ELF-1 (cell line): ENCODE results near the gene VPS8.

Experiments
- DNase-seq: peaks from one replicate; pipeline ENCODE4 v3.0.0-alpha.2; 2016; ENCODE audit warnings: low read depth, low spot score

VPS8 gene

GRCh38 chr3:184810146-184810545, 1.8 kb upstream of the VPS8 start:
- DNase-seq: no peak

GRCh38 chr3:184811034-184811433, 932 bp upstream of the VPS8 start:
- DNase-seq: no peak

DNA sequence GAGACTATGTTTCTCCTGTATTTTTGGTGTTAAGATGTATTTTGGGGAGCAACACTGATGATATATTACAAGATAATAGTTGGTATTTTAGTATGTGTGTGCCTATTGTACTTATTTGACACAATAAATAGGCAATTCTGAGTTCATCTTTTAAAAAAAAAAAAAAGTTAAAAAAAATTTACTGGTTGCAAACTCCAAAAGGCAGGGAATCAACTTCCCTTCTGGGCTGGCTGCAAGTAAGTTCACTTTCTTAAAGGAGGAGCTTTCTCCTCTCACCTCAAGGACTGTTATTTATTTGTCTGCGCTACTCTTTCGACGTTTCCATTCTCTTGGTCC, 335 bp upstream of the VPS8 start:
- DNase-seq: no peak

DNA sequence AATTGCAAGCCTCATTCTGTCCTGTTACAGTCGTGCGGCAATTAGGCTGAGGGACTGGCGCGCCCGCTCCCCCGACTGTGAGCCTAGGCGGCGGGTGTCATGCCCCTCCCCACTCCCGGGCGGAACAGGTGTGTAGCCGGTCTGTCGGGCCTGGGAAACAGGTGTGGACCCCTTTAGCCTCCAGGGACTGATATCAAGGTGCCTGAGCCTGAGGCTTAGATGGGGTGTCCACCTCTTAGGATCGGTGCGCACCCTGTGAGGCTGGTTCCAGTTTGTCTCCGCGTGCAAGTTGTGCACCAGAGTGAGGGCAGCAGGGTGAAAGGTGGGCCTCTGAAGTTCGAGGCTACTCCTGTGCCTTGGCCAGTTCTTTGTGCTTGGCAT, 686 bp downstream of the VPS8 start:
- peak; percentile 30 for DNase-seq

- DNase-seq: no peak
Observed at GRCh38 chr3:184813357-184813756, 1.4 kb downstream of the VPS8 start.

- no peak for DNase-seq
Observed at GRCh38 chr3:184814214-184814613, 2.2 kb downstream of the VPS8 start.

DNA sequence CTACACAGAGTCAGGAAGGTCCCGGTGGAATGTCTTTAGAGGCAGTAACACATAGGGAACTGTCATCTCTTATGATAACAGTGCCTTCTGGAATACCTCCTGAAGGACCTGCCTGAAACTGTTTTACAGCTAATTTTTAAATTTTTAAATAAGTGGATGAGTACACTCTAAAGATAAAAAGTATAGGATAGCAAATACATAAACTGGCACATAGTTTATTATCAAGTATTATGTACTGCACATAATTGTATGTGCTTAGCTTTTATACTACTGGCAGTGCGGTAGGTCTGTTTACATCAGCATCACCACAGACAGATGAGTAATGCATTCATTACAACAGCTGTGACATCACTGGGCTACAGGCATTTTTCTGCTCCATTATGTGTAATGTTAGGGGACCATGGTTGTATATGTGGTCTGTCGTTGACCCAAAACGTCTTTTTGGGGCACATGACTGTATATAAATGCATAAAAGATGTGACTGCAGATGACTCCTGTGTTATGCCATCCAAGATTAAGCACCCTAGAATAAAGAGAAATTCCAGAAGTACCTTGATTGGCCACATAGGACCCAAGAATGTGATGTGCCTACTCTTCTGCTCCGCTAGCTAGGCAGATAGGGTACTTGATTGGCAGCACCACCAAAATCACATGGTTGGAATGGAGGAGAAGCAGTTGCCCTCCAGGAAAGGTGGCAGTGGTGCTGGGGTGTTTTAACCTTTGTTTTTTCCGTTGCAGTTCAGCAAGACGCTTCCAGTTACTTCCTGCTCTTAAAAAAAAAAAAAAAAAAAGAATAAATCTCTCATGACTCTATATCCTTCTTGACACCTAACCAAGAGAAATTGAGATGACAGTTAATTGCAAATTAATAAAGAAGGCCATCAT, 3.3 kb downstream of the VPS8 start:
- DNase-seq: no peak

GRCh38 chr3:184816614-184817013, 4.6 kb downstream of the VPS8 start:
- no peak for DNase-seq

- DNase-seq: no peak
Observed at GRCh38 chr3:184820525-184820924, 8.6 kb downstream of the VPS8 start.

- DNase-seq: no peak
Observed at GRCh38 chr3:184821034-184821433, 9.1 kb downstream of the VPS8 start.

- no peak for DNase-seq
Observed at GRCh38 chr3:184822081-184822480, 10.1 kb downstream of the VPS8 start.

- DNase-seq: no peak
Observed at GRCh38 chr3:184822654-184823053, 10.7 kb downstream of the VPS8 start.

DNA sequence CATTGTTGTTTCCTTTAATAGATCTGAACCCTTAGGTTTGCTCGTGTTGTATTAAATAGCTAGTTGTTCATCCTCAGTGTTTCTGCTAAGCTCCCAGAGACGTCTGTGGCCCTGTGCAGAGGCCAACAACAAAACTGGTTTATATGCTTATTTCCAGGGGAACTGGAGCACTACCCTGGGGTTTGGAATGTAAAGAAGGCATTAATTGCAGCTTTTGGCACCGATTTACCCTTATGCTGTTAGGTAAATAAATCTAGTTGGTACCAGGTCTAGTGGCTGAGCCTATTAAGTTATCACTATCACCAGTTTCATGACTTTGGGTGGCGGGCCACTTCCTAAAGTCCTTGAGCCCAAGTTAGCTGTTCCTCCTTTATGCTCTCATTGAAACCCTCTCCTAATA, 12.0 kb downstream of the VPS8 start:
- no peak for DNase-seq

- DNase-seq: no peak
Observed at GRCh38 chr3:184825121-184825820, 13.3 kb downstream of the VPS8 start.

GRCh38 chr3:184827572-184827971, 15.6 kb downstream of the VPS8 start:
- no peak for DNase-seq

DNA sequence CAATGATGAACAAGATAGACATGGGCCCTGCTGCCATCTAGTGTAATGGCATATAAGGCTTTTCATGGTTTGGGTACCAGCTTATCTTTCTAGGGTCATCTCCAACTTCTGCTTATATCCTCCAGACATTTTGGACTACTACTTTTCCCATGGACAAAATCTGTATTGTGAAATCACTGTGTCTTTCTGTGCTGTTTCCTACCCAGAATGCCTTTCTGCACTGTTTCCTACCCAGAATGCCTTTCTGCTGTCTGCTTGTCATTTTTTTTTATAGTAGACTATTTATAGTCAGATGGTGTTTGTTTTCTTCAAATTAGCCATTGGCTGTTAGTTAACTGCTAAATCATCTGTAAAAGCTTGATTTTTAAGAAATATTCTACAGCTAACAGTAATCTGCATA, 20.1 kb downstream of the VPS8 start:
- no peak for DNase-seq

DNA sequence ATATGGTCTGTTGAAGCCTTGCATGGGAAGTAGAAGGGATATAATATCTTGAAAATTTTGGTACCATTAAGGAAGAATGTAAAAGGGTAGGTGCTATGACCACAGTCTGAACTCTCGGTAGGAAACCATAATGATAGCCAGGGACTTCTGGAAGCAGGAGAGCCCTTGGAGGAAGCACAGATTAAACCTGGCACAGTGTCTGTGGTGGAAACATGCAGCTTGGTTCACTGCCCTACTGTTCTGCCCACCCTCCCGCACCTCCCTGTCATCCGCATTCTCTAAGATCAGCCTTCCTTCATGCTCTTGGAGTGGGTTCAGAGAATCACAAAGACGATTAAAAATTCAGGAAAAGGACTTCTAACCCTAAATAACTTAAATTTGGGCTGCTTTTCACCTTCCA, 20.9 kb downstream of the VPS8 start:
- no peak for DNase-seq

DNA sequence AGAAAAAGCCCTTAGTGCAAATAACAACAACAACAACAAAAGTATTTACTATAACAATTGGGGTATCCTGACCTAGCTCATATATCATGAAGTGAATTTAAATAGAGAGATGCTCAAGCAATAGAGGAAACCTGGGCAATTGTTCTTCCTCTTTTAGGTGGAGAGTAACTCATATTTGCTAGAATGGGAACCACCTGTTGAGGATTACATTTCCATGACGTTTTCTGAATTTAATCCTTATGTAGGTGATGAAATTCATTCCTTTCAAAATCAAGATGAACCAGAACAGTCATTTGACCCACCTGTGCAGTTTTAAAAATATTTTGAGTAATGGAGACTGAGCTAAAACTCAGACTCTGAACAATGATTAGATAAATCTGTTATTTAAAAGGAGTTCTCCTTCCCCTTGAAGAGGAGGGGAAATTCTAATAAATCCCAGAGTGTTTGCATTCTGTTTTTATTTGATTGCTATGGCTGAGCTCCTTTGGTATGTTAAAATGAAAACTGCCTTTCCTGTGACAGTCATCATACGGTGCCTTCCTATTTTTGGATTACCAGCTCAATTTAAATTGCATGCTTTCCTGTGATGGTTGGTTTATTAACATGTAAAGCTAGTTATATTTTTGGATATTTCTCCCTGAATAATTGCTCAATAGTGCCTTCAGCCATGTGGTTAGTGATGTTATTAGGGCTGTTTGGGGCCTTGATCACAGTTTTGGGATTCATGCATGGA, 24.3 kb downstream of the VPS8 start:
- DNase-seq: no peak

DNA sequence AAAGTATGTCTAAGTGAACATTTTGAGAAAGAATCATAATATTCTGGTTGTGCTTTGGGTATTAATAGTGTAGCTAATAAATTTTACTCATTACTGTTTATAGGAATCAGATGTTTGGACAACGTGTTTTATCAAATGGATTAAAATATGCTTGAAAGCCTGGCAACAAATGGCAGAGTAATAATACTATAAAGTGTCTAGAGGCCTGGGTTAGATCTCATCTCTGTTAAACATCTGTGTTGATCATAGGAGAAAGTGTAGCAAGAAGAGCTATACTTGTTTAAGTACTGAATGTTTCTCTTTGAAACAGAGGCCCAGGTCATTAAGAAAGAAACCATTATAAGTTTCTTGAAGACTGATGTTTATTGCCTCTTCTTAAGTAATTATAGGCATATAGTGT, 30.5 kb downstream of the VPS8 start:
- no peak for DNase-seq

DNA sequence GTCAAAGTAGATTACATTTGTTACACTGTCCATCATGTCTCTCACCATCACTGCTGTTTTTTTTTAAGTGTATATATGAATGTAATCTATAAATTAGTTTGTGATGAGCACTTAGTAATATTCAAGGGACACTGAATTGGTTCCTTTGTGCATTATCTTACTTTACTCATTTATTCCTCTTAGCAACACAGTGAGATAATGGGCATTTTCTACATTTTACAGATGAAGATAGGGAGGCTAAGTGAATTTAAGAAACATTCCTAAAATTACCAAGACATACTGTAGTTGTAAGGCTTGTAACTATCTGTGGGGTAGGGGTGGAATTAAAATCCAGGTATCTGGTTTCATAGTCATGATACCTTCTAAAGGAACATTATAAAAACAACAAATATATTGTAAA, 33.9 kb downstream of the VPS8 start:
- no peak for DNase-seq

- no peak for DNase-seq
Observed at GRCh38 chr3:184846496-184846895, 34.5 kb downstream of the VPS8 start.

- DNase-seq: no peak
Observed at GRCh38 chr3:184848934-184849333, 37.0 kb downstream of the VPS8 start.

GRCh38 chr3:184850201-184850600, 38.2 kb downstream of the VPS8 start:
- DNase-seq: no peak
